ENCODE measurements around the gene MAGEL2.

The MAGEL2 gene

DNA sequence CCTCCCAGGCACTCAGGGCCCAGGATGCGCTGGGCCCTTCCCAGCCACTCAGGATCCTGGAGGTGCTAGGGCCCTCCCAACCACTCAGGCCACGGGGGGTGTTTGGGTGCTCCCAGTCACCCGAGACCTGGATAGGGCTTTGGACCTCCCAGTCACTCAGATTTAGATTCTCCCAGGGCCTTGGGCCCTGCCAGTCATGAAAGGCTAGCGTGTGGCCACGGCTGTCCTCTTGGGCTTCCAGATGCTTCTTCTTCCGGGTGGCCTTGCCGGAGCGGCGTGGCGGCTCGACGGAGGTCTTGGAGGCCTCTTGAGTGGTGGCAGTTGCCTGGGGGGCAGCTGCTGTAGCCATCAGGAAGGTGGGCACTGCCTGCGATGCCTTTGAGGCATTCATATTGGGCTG lies 2.8 kb downstream of the MAGEL2 start:
- H3K27ac ChIP-seq = no peak overlapping the region
- TF ChIP-seq, protein P1, sequence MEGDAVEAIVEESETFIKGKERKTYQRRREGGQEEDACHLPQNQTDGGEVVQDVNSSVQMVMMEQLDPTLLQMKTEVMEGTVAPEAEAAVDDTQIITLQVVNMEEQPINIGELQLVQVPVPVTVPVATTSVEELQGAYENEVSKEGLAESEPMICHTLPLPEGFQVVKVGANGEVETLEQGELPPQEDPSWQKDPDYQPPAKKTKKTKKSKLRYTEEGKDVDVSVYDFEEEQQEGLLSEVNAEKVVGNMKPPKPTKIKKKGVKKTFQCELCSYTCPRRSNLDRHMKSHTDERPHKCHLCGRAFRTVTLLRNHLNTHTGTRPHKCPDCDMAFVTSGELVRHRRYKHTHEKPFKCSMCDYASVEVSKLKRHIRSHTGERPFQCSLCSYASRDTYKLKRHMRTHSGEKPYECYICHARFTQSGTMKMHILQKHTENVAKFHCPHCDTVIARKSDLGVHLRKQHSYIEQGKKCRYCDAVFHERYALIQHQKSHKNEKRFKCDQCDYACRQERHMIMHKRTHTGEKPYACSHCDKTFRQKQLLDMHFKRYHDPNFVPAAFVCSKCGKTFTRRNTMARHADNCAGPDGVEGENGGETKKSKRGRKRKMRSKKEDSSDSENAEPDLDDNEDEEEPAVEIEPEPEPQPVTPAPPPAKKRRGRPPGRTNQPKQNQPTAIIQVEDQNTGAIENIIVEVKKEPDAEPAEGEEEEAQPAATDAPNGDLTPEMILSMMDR (conservative IDR thresholded peaks at IDR 0.05) = no peak
- TF ChIP-seq ZFX (IDR thresholded peaks at IDR 0.05) = no peak

DNA sequence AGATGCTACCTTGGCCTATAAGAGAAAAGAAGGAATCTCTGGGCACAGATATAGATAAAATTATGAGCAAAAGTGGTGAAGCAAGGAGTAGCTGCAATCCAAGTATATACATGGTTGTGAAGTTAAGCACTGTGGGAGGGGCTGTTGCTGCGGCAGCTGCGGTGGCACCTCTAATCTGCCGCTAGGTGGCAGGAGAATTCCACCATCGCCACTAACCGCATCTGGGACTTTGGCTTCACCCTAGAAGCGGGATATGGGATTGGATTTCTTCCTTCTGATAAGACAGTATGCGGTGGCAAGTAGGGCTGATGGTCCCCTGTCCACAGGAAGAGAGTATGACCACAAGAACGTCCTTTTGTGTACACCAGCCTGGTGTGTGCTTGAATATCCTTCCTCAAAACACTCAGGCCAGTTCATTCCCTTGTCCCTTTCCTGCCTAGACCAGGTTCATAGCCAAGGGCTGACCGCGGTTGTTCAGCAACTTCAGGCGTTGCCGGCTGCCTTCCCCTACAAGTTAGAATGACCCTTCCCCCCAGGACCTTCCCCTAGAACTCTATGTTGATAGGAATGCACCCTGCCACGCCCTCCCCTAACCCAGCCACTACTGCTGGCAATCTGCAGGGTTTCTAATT lies 5.1 kb downstream of the MAGEL2 start:
- TF ChIP-seq, protein P1 (conservative IDR thresholded peaks at IDR 0.05) = peak; percentile 97
- TF ChIP-seq ZFX (IDR thresholded peaks at IDR 0.05) = no peak
- H3K27ac ChIP-seq = no peak overlapping the region

DNA sequence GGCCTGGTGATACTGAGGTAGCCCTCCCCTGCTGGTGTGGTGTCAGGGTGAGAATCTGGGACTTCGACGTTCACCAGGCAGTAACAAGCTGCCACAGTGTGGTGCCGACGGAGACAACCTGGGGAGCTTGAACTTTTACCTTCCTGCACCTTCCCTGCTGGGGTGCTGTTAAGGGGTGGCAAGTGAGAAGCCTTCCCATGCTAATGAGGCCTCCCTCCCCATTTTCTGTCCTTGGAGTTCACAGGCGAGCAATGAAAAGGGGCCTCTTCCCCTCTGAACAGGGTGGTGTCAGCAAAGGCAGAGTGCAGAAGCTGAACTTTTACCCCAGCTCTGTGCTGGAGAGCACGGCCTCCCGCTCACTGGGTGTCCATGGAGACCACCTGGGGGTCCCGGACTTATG lies 13.5 kb downstream of the MAGEL2 start:
- H3K27ac ChIP-seq = no peak overlapping the region
- no peak for TF ChIP-seq ZFX (IDR thresholded peaks at IDR 0.05)
- TF ChIP-seq, protein P1 (conservative IDR thresholded peaks at IDR 0.05) = no peak

DNA sequence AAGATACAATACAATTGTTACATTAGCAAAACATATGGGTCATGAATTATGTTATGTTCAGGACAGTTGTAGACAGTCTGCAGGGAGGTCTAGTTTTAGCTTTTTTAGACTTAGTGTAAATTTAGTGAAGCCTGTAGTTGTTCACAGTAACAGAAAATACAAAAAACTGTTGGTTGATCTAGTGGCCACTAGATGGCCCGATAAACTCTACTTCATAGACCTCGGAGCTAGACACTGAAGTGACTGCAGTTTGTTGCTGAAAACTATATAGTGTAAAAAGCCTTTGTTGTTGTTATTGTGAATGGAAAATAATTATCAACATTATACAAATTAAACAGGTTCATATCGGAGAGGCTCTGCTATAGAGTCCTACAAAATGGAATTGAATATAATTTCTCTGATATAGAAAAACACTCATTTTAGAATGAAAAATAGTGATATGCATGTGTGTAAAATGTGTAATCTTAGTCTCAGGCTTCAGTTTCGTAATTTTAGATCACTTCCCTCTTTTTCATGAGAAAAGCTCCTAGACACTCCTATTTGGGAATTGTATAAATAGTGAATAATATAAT lies 18.3 kb downstream of the MAGEL2 start:
- no peak for TF ChIP-seq ZFX (IDR thresholded peaks at IDR 0.05)
- TF ChIP-seq, protein P1 (conservative IDR thresholded peaks at IDR 0.05) = peak; percentile 85

DNA sequence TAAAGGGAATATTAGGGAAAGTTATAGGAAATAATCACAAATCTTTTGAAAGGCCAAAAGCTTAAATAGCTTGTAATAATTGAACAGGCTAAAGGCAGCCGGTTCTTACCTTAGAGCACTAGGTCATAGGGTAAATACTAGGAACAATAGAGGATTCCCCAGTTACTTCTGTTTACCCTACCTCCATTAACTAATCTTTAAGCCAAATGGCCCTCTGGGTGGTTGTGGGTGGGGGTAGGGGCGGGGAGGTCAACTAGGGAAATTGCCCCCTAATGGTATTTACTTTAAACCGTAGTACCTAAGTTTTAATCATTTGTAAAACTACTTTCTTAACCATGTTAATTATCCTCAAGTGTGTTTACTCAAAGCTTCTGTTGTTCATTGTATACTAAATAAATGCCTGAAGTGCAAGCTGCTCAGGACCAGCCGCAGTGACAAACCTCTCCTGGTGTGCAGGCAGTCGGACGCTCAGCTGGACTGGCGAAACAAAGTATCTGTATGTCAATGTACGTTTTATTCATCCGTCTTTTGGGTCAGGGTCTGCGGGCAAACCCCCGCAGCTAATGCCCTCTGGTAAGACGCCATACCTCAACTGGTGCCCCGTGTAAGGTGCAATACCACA lies 18.9 kb downstream of the MAGEL2 start:
- H3K27ac ChIP-seq = no peak overlapping the region
- TF ChIP-seq, protein P1 (conservative IDR thresholded peaks at IDR 0.05) = no peak
- TF ChIP-seq ZFX (IDR thresholded peaks at IDR 0.05) = no peak

More for the DNA sequence above, 18.3 kb downstream of the MAGEL2 start:
- H3K27ac ChIP-seq = no peak overlapping the region

DNA sequence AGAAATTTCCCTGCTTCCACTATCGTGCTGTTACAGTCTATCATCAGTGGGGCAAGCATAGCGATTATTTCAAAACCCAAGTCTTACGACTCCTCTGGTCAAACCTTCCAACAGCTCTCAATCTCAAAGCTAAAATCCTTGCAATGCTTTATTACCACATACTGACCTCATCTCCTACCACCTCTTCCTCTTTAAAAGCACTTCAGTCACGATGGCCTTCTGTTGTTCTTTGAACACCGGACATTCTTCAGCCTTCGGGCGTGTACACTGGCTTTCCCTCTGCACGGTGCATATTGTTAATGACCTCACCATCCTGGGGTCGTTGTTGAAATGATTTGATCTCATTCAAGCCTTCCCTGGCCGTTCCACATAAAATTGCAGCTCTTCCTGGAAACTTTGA lies 31.1 kb downstream of the MAGEL2 start:
- TF ChIP-seq, protein P1 (conservative IDR thresholded peaks at IDR 0.05) = no peak
- TF ChIP-seq ZFX (IDR thresholded peaks at IDR 0.05) = no peak
- no peak overlapping the region for H3K27ac ChIP-seq

DNA sequence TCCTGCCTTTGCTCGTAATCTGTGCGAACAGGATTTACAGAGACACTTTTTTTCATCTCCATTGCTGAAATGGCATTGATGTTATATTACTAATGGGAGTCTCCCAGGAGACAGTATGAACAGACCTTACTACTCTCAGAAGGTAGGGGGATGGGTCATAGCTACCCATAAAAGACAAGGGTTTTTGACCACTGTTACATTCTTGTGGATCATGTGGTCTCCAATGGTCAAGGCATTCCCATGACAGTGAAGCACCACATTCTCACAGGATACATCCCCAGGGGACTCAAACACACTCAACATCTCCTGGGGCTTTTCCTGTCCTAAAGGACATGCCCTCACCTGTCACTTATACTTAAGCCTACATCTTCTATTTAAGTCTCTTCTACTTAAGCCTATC lies 41.4 kb downstream of the MAGEL2 start:
- H3K27ac ChIP-seq = no peak overlapping the region
- TF ChIP-seq, protein P1 (conservative IDR thresholded peaks at IDR 0.05) = no peak
- no peak for TF ChIP-seq ZFX (IDR thresholded peaks at IDR 0.05)

Measured in C4-2B (cell line).